IMR-90 (cell line): ENCODE results near the gene ABCA10. TPM values are rescaled to one million over a fixed set of nuclear protein-coding genes. Genes with fewer than 3 reads are reported as not detected.

Experiments used
- ATAC-seq: fragments of 200-7000 bp; cut with Tn5 transposase; 2 replicates; pipeline ENCODE4 v1.9.1; 2020; ENCODE audit warnings: low read depth, mild to moderate bottlenecking, moderate library complexity
- BruUV-seq: library from RNA; stranded (reverse); fragments of 400-500 nt; replicated peaks from 2 replicates; lab custom pipeline; 2021; lab: Mats Ljungman, UMichigan
- CTCF ChIA-PET: fragments of 300-600 bp; formaldehyde crosslinking; extraction: SDS; loops from one replicate; lab custom pipeline; 2021; ENCODE audit warnings: antibody characterized with exemption; lab: Yijun Ruan, JAX
- POLR2A ChIA-PET: fragments of 300-600 bp; sonication (Branson Sonifier 250); formaldehyde crosslinking; loops from one replicate; lab custom pipeline; 2022; ENCODE audit warnings: antibody characterized with exemption; ENCODE audit not compliant: unreplicated experiment; lab: Charles Lee
- DNase-seq: peaks from one replicate; pipeline ENCODE4 v3.0.0; 2013
- H2AFZ ChIP-seq: replicated peaks from 2 replicates; pipeline ENCODE3; 2013; ENCODE audit warnings: low read length, mild to moderate bottlenecking; ENCODE audit not compliant: poor library complexity
- H2AK5ac ChIP-seq: 2 replicates; pipeline ENCODE4 v1.6.1; 2013; ENCODE audit warnings: low read depth, low read length, inconsistent platforms
- H2AK9ac ChIP-seq: replicated peaks from 2 replicates; pipeline ENCODE3; 2013; ENCODE audit warnings: mild to moderate bottlenecking, low read depth, low read length, moderate library complexity; ENCODE audit not compliant: poor library complexity
- H2BK120ac ChIP-seq: 2 replicates; pipeline ENCODE4 v1.6.1; 2013; ENCODE audit warnings: low read depth, low read length, inconsistent platforms
- H2BK15ac ChIP-seq: 3 replicates; pipeline ENCODE4 v1.6.1; 2013; ENCODE audit warnings: low read depth, low read length, inconsistent platforms
- H2BK20ac ChIP-seq: 2 replicates; pipeline ENCODE4 v1.6.1; 2013; ENCODE audit warnings: low read depth, mild to moderate bottlenecking, inconsistent platforms, low read length, moderate library complexity
- H2BK5ac ChIP-seq: 2 replicates; pipeline ENCODE4 v1.6.1; 2013; ENCODE audit warnings: mild to moderate bottlenecking, low read depth, low read length, inconsistent platforms; ENCODE audit not compliant: poor library complexity, severe bottlenecking
- H3K14ac ChIP-seq: replicated peaks from 2 replicates; pipeline ENCODE4 v1.6.1; 2013; ENCODE audit warnings: low read depth, low read length, inconsistent platforms
- H3K18ac ChIP-seq: 2 replicates; pipeline ENCODE4 v1.6.1; 2013; ENCODE audit warnings: low read depth, low read length, control low read depth
- H3K23ac ChIP-seq: 2 replicates; pipeline ENCODE4 v1.6.1; 2013; ENCODE audit warnings: low read depth, low read length, inconsistent platforms
- H3K27ac ChIP-seq: 2 replicates; pipeline ENCODE4 v1.5.1; 2013; ENCODE audit warnings: mild to moderate bottlenecking, control low read depth, low read length; ENCODE audit not compliant: insufficient read depth
- H3K27me3 ChIP-seq: 2 replicates; pipeline ENCODE4 v1.6.1; 2013; ENCODE audit warnings: low read length; ENCODE audit not compliant: control insufficient read depth, insufficient read depth
- H3K36me3 ChIP-seq: 2 replicates; pipeline ENCODE4 v1.6.1; 2013; ENCODE audit warnings: low read length, mixed read lengths; ENCODE audit not compliant: control insufficient read depth, insufficient read depth
- H3K4ac ChIP-seq: 2 replicates; pipeline ENCODE4 v1.6.1; 2013; ENCODE audit warnings: low read depth, low read length, inconsistent platforms
- H3K4me1 ChIP-seq: 2 replicates; pipeline ENCODE4 v1.6.1; 2013; ENCODE audit warnings: low read length, mixed read lengths; ENCODE audit not compliant: control insufficient read depth, insufficient read depth
- H3K4me2 ChIP-seq: 2 replicates; pipeline ENCODE4 v1.6.1; 2013; ENCODE audit warnings: low read depth, mild to moderate bottlenecking, control low read depth, low read length, moderate library complexity
- H3K4me3 ChIP-seq: 2 replicates; pipeline ENCODE4 v1.5.1; 2013; ENCODE audit warnings: low read depth, mild to moderate bottlenecking, control low read depth, low read length, moderate library complexity; ENCODE audit not compliant: insufficient read depth
- H3K56ac ChIP-seq: 2 replicates; pipeline ENCODE4 v1.6.1; 2013; ENCODE audit warnings: low read length, inconsistent platforms; ENCODE audit not compliant: insufficient read depth; ENCODE audit errors: extremely low read depth
- H3K79me1 ChIP-seq, 2 experiments: 2 replicates each; pipeline ENCODE4 v1.6.1; 2013; ENCODE audit warnings: low read length in 2 of 2, inconsistent platforms in 1 of 2, low read depth in 1 of 2
- H3K9ac ChIP-seq: 2 replicates; pipeline ENCODE4 v1.6.1; 2013; ENCODE audit warnings: low read depth, low read length, control low read depth
- H3K9me1 ChIP-seq: 2 replicates; pipeline ENCODE4 v1.6.1; 2013; ENCODE audit warnings: low read length, inconsistent platforms; ENCODE audit not compliant: insufficient read depth
- H3K9me3 ChIP-seq: 2 replicates; pipeline ENCODE4 v1.6.1; 2013; ENCODE audit warnings: low read length; ENCODE audit not compliant: control insufficient read depth, insufficient read depth
- H4K20me1 ChIP-seq: 2 replicates; pipeline ENCODE4 v1.6.1; 2013; ENCODE audit warnings: low read length, inconsistent platforms; ENCODE audit not compliant: insufficient read depth
- H4K5ac ChIP-seq: 2 replicates; pipeline ENCODE4 v1.6.1; 2013; ENCODE audit warnings: mild to moderate bottlenecking, low read depth, low read length, control low read depth
- H4K8ac ChIP-seq, 2 experiments: 2 replicates each; pipeline ENCODE4 v1.6.1; 2013; ENCODE audit warnings: low read depth in 2 of 2, low read length in 2 of 2, control low read depth in 1 of 2, inconsistent platforms in 1 of 2
- H4K91ac ChIP-seq: 2 replicates; pipeline ENCODE4 v1.6.1; 2013; ENCODE audit warnings: low read depth, low read length, inconsistent platforms; ENCODE audit not compliant: insufficient read depth
- BHLHE40 ChIP-seq: fragments of 150-350 bp; IDR thresholded peaks from 2 replicates; pipeline ENCODE4 v1.6.1; 2016; ENCODE audit warnings: mild to moderate bottlenecking, low read depth, low read length
- CEBPB ChIP-seq: IDR thresholded peaks from 2 replicates; pipeline ENCODE4 v1.6.1; 2012; ENCODE audit warnings: low read depth, low read length, improper control_type of control experiment
- CHD1 ChIP-seq: IDR thresholded peaks from 2 replicates; pipeline ENCODE4 v1.6.1; 2012; ENCODE audit warnings: low read depth, low read length, improper control_type of control experiment
- CTCF ChIP-seq: conservative IDR thresholded peaks from 2 replicates; pipeline ENCODE4 v1.5.1; 2012; ENCODE audit warnings: mild to moderate bottlenecking, low read depth, low read length, improper control_type of control experiment
- ELK1 ChIP-seq: fragments of 150-350 bp; IDR thresholded peaks from 2 replicates; pipeline ENCODE4 v1.6.1; 2016; ENCODE audit warnings: low read depth, mild to moderate bottlenecking, low read length, moderate library complexity, borderline replicate concordance
- FOS ChIP-seq: fragments of 150-350 bp; IDR thresholded peaks from 2 replicates; pipeline ENCODE4 v1.6.1; 2016; ENCODE audit warnings: low read depth, low read length
- MAFK ChIP-seq: IDR thresholded peaks from 2 replicates; pipeline ENCODE4 v1.6.1; 2012; ENCODE audit warnings: low read depth, low read length, improper control_type of control experiment
- MAZ ChIP-seq: IDR thresholded peaks from 2 replicates; pipeline ENCODE4 v1.6.1; 2012; ENCODE audit warnings: low read depth, mild to moderate bottlenecking, low read length, improper control_type of control experiment, moderate library complexity, borderline replicate concordance
- MXI1 ChIP-seq: IDR thresholded peaks from 2 replicates; pipeline ENCODE4 v1.6.1; 2012; ENCODE audit warnings: low read depth, mild to moderate bottlenecking, low read length, moderate library complexity, borderline replicate concordance
- NFE2L2 ChIP-seq: fragments of 150-350 bp; IDR thresholded peaks from 2 replicates; pipeline ENCODE4 v1.6.1; 2016; ENCODE audit warnings: low read depth, mild to moderate bottlenecking, low read length
- POLR2A ChIP-seq: IDR thresholded peaks from 2 replicates; pipeline ENCODE4 v1.6.1; 2012; ENCODE audit warnings: mild to moderate bottlenecking, low read depth, low read length
- RAD21 ChIP-seq: IDR thresholded peaks from 2 replicates; pipeline ENCODE4 v1.6.1; 2012; ENCODE audit warnings: low read length, improper control_type of control experiment
- RCOR1 ChIP-seq: IDR thresholded peaks from 2 replicates; pipeline ENCODE4 v1.6.1; 2012; ENCODE audit warnings: mild to moderate bottlenecking, low read length, improper control_type of control experiment; ENCODE audit not compliant: insufficient replicate concordance
- RFX5 ChIP-seq: IDR thresholded peaks from 2 replicates; pipeline ENCODE4 v1.8.0; 2012; ENCODE audit warnings: low read depth, mild to moderate bottlenecking, low read length, moderate library complexity
- SMC3 ChIP-seq: fragments of 150-350 bp; IDR thresholded peaks from 2 replicates; pipeline ENCODE4 v1.6.1; 2016; ENCODE audit warnings: low read depth, mild to moderate bottlenecking, antibody characterized with exemption, low read length, moderate library complexity
- USF2 ChIP-seq: fragments of 150-350 bp; IDR thresholded peaks from 2 replicates; pipeline ENCODE4 v1.6.1; 2017; ENCODE audit warnings: mild to moderate bottlenecking, antibody characterized with exemption, low read length, low read depth
- WGBS, 2 experiments: methylation state at CpG; one replicate each; pipeline versions ENCODE4 v1.1.5 to v1.1.7; 2013; ENCODE audit warnings: missing lambda C conversion rate in 2 of 2; ENCODE audit not compliant: insufficient read length in 1 of 2; ENCODE audit errors: extremely low coverage in 2 of 2; 5-methylcytosine and 5-hydroxymethylcytosine counted together
- dilution Hi-C: fragments of 300-500 bp; cut with HindIII; formaldehyde crosslinking; loops from one replicate; pipeline ENCODE4 v1.14.3; 2018; ENCODE audit warnings: low sequenced_read_pairs; ENCODE audit not compliant: unreplicated experiment
- in situ Hi-C: fragments of 300-500 bp; cut with MboI; formaldehyde crosslinking; loops from 3 replicates; pipeline ENCODE4 v1.14.3; 2019; ENCODE audit warnings: low sequenced_read_pairs, inconsistent platforms, mixed read lengths
- intact Hi-C: fragments of 100-400 bp; cut with micrococcal nuclease; formaldehyde crosslinking; loops from 2 replicates; pipeline ENCODE4 v1.10.0; 2022
- polyA plus RNA-seq, 3 experiments: library from polyadenylated mRNA; depleted of rRNA; stranded (reverse); fragments of >200 nt; gene quantifications; 2 replicates each; pipeline ENCODE4 v1.2.3, GENCODE V29; 2012; ENCODE audit warnings: low replicate concordance in 1 of 3
- total RNA-seq: library from RNA; depleted of rRNA; stranded (reverse); fragments of >200 nt; gene quantifications from 2 replicates; pipeline ENCODE4 v1.2.3, GENCODE V29; 2012

ABCA10 gene
- total and polyA plus RNA-seq, 2 of the 4 experiments (the other 2 are of a cell fraction): under 0.01 to 0.03 TPM

GRCh38 chr17:69230939-69231338 is 2.3 kb upstream of the ABCA10 start:
- Histone ChIP-seq H3K27ac (no peak overlapping the region), H3K27me3 (no peaks in the 10 kb centered on the region), H2BK20ac (no peak overlapping the region), H3K4ac (no peak overlapping the region), H2BK120ac (no peak overlapping the region), H2AK9ac (no peak overlapping the region), H3K9me1 (0 out of 2 replicates have a peak, but pooled peaks cover 3% of the 10 kb centered on the region), H4K8ac (no peak overlapping the region), H4K5ac (no peak overlapping the region), H3K79me1 (no peaks in the 10 kb centered on the region), H3K4me2 (no peak overlapping the region), H3K23ac (no peak overlapping the region), H3K9ac (no peak overlapping the region), H3K4me3 (no peak overlapping the region), H4K20me1 (no peaks in the 10 kb centered on the region), H3K9me3 (no peaks in the 10 kb centered on the region), H2BK15ac (no peak overlapping the region), H3K36me3 (no peaks in the 10 kb centered on the region), H3K56ac (no peak overlapping the region), H3K18ac (no peak overlapping the region), H2BK5ac (no peak overlapping the region), H3K14ac (no peak overlapping the region), H2AK5ac (no peak overlapping the region), H2AFZ (no peak overlapping the region), H4K91ac (no peak overlapping the region), H3K4me1 (no peaks in the 10 kb centered on the region)
- intact Hi-C loops (no loop called here), dilution Hi-C loops (no loop called here), in situ Hi-C loops (no loop called here)
- ATAC-seq (no peak), DNase-seq (no peak)
- ChIA-PET CTCF (no interaction called here), POLR2A (no interaction called here)
- TF ChIP-seq MAZ: no peak
- no peak for TF ChIP-seq CEBPB
- TF ChIP-seq FOS: no peak
- TF ChIP-seq ELK1: no peak
- TF ChIP-seq BHLHE40: no peak
- TF ChIP-seq NFE2L2: no peak
- no peak for TF ChIP-seq USF2
- TF ChIP-seq SMC3: no peak
- no peak for TF ChIP-seq CTCF
- no peak for TF ChIP-seq RCOR1
- no peak for TF ChIP-seq CHD1
- no peak for TF ChIP-seq MXI1
- no peak for TF ChIP-seq RFX5
- TF ChIP-seq MAFK: no peak
- TF ChIP-seq POLR2A: no peak
- TF ChIP-seq RAD21: no peak
- 100% methylated on average over 1 of the region's 3 CpGs; no CpG with 5 or more reads in 1 of the 2 experiments for WGBS, 2 experiments
- BruUV-seq: no TSS peak
